Astrocyte (in vitro differentiated cells and primary cell): ENCODE results near the gene GABBR2. TPM values are rescaled to one million over a fixed set of nuclear protein-coding genes. Genes with fewer than 3 reads are reported as not detected.

Experiments
- DNase-seq: peaks from one replicate; pipeline ENCODE4 v3.0.0-alpha.2; 2010; ENCODE audit warnings: low read depth
- FAIRE-seq: peaks from 2 replicates; lab custom pipeline; 2011; peaks lifted over from hg19 to GRCh38; lab: Jason Lieb, UNC
- H2AFZ ChIP-seq: 2 replicates; pipeline ENCODE4 v1.6.0; 2012; ENCODE audit warnings: low read depth, low read length, inconsistent platforms
- H3K27ac ChIP-seq: 2 replicates; pipeline ENCODE4 v1.5.1; 2011; ENCODE audit warnings: low read depth, low read length, inconsistent platforms
- H3K27me3 ChIP-seq: 2 replicates; pipeline ENCODE4 v1.6.0; 2011; ENCODE audit warnings: low read length, inconsistent platforms; ENCODE audit not compliant: insufficient read depth
- H3K36me3 ChIP-seq: 2 replicates; pipeline ENCODE4 v1.5.1; 2011; ENCODE audit warnings: low read length, inconsistent platforms; ENCODE audit not compliant: insufficient read depth
- H3K4me1 ChIP-seq: 2 replicates; pipeline ENCODE4 v1.5.1; 2011; ENCODE audit warnings: low read length, inconsistent platforms; ENCODE audit not compliant: insufficient read depth
- H3K4me2 ChIP-seq: 2 replicates; pipeline ENCODE4 v1.6.0; 2012; ENCODE audit warnings: low read length, inconsistent platforms
- H3K4me3 ChIP-seq: 2 replicates; pipeline ENCODE4 v1.5.1; 2011; ENCODE audit warnings: low read depth, mild to moderate bottlenecking, low read length, inconsistent platforms; ENCODE audit not compliant: insufficient read depth
- H3K79me2 ChIP-seq: 2 replicates; pipeline ENCODE4 v1.6.0; 2012; ENCODE audit warnings: mild to moderate bottlenecking, low read length, inconsistent platforms; ENCODE audit not compliant: insufficient read depth
- H3K9ac ChIP-seq: 2 replicates; pipeline ENCODE4 v1.6.0; 2012; ENCODE audit warnings: mild to moderate bottlenecking, low read length, inconsistent platforms
- H3K9me3 ChIP-seq: 2 replicates; pipeline ENCODE4 v1.5.1; 2012; ENCODE audit warnings: low read depth, mild to moderate bottlenecking, low read length, inconsistent platforms; ENCODE audit not compliant: insufficient read depth
- H4K20me1 ChIP-seq: 2 replicates; pipeline ENCODE4 v1.6.0; 2012; ENCODE audit warnings: low read length, inconsistent platforms; ENCODE audit not compliant: insufficient read depth
- H3K27ac Mint-ChIP-seq: one replicate; pipeline ENCODE4 v1.8.0; 2021; ENCODE audit warnings: mild to moderate bottlenecking, mixed read lengths; ENCODE audit not compliant: unreplicated experiment
- H3K27me3 Mint-ChIP-seq: one replicate; pipeline ENCODE4 v1.8.0; 2021; ENCODE audit warnings: low read depth, mixed read lengths; ENCODE audit not compliant: unreplicated experiment
- H3K36me3 Mint-ChIP-seq: one replicate; pipeline ENCODE4 v1.8.0; 2021; ENCODE audit warnings: low read depth, mixed read lengths; ENCODE audit not compliant: unreplicated experiment
- H3K4me1 Mint-ChIP-seq: one replicate; pipeline ENCODE4 v1.8.0; 2021; ENCODE audit warnings: low read depth, mixed read lengths; ENCODE audit not compliant: unreplicated experiment
- H3K4me3 Mint-ChIP-seq: one replicate; pipeline ENCODE4 v1.8.0; 2021; ENCODE audit warnings: mild to moderate bottlenecking, moderate library complexity, mixed read lengths; ENCODE audit not compliant: unreplicated experiment
- H3K9me3 Mint-ChIP-seq: one replicate; pipeline ENCODE4 v1.8.0; 2021; ENCODE audit warnings: mild to moderate bottlenecking, mixed read lengths; ENCODE audit not compliant: unreplicated experiment
- CTCF ChIP-seq: IDR thresholded peaks from 2 replicates; pipeline ENCODE4 v1.5.1; 2011; ENCODE audit warnings: low read depth, mild to moderate bottlenecking, inconsistent platforms, low read length, moderate library complexity; ENCODE audit not compliant: insufficient read depth
- EZH2 ChIP-seq: IDR thresholded peaks from 2 replicates; pipeline ENCODE4 v1.6.1; 2012; ENCODE audit warnings: mild to moderate bottlenecking, low read length, inconsistent platforms; ENCODE audit not compliant: insufficient read depth
- total RNA-seq: library from RNA; stranded (reverse); gene quantifications from 2 replicates; pipeline ENCODE4 v1.2.1, GENCODE V29; 2021

GABBR2 gene
- total RNA-seq, 1 donor from 2014 or later: 2.0 TPM

GRCh38 chr9:98549401-98549800 lies 159.3 kb downstream of the GABBR2 start:
- no peaks in the 10 kb centered on the region for H3K9me3 Mint-ChIP-seq
- H3K27me3 Mint-ChIP-seq: peaks cover 7% of the 10 kb centered on the region
- H3K27me3 ChIP-seq: no peaks in the 10 kb centered on the region
- H3K27ac ChIP-seq: no peak overlapping the region
- FAIRE-seq (no peak), DNase-seq (no peak)
- H3K36me3 ChIP-seq: no peaks in the 10 kb centered on the region
- peaks cover 26% of the 10 kb centered on the region for H3K4me1 Mint-ChIP-seq
- H3K79me2 ChIP-seq: no peaks in the 10 kb centered on the region
- no peak overlapping the region for H3K27ac Mint-ChIP-seq
- H3K4me2 ChIP-seq: no peak overlapping the region
- no peaks in the 10 kb centered on the region for H3K36me3 Mint-ChIP-seq
- H3K4me3 Mint-ChIP-seq: no peak overlapping the region
- H3K9me3 ChIP-seq: no peaks in the 10 kb centered on the region
- no peak overlapping the region for H3K4me3 ChIP-seq
- H4K20me1 ChIP-seq: no peaks in the 10 kb centered on the region
- H3K4me1 ChIP-seq: peaks cover 30% of the 10 kb centered on the region
- TF ChIP-seq EZH2 (no peak), CTCF (no peak)
- no peak overlapping the region for H2AFZ ChIP-seq
- H3K9ac ChIP-seq: no peak overlapping the region

- Mint-ChIP-seq H3K27ac (no peak overlapping the region), H3K36me3 (no peaks in the 10 kb centered on the region), H3K27me3 (peaks cover 7% of the 10 kb centered on the region), H3K9me3 (no peaks in the 10 kb centered on the region), H3K4me3 (no peak overlapping the region), H3K4me1 (peaks cover 26% of the 10 kb centered on the region)
- Histone ChIP-seq H4K20me1 (no peaks in the 10 kb centered on the region), H3K9ac (no peak overlapping the region), H2AFZ (no peak overlapping the region), H3K36me3 (no peaks in the 10 kb centered on the region), H3K4me1 (peaks cover 28% of the 10 kb centered on the region), H3K4me2 (no peak overlapping the region), H3K27me3 (no peaks in the 10 kb centered on the region), H3K79me2 (no peaks in the 10 kb centered on the region), H3K9me3 (no peaks in the 10 kb centered on the region), H3K4me3 (no peak overlapping the region), H3K27ac (no peak overlapping the region)
- no peak for DNase-seq
- TF ChIP-seq CTCF (no peak), EZH2 (no peak)
- FAIRE-seq: no peak
Observed at GRCh38 chr9:98547606-98548005, 161.1 kb downstream of the GABBR2 start.

- no peaks in the 10 kb centered on the region for H3K36me3 Mint-ChIP-seq
- H3K4me1 Mint-ChIP-seq: peaks cover 4% of the 10 kb centered on the region
- Histone ChIP-seq H3K4me3 (no peak overlapping the region), H3K4me1 (peaks cover 9% of the 10 kb centered on the region), H2AFZ (no peak overlapping the region), H4K20me1 (no peaks in the 10 kb centered on the region), H3K9ac (no peak overlapping the region), H3K27ac (no peak overlapping the region), H3K79me2 (no peaks in the 10 kb centered on the region), H3K36me3 (no peaks in the 10 kb centered on the region), H3K27me3 (no peaks in the 10 kb centered on the region), H3K4me2 (no peak overlapping the region), H3K9me3 (no peaks in the 10 kb centered on the region)
- H3K9me3 Mint-ChIP-seq: no peaks in the 10 kb centered on the region
- H3K27me3 Mint-ChIP-seq: peaks cover 9% of the 10 kb centered on the region
- DNase-seq: no peak
- FAIRE-seq: no peak
- H3K4me3 Mint-ChIP-seq: no peak overlapping the region
- TF ChIP-seq CTCF (no peak), EZH2 (no peak)
- no peak overlapping the region for H3K27ac Mint-ChIP-seq
Observed at GRCh38 chr9:98545021-98545420, 163.7 kb downstream of the GABBR2 start.
